GM12878 (cell line): ENCODE measurements around the gene ERAL1. TPM values are rescaled to one million over a fixed set of nuclear protein-coding genes. Genes with fewer than 3 reads are reported as not detected.
A peak's percentile ranks its signal among the peaks of the same experiment; 100 is the strongest.

Experiments
- ATAC-seq: fragments of 200-7000 bp; cut with Tn5 transposase; 3 replicates; pipeline ENCODE4 v1.9.1; 2020; ENCODE audit warnings: mild to moderate bottlenecking, moderate library complexity
- BruUV-seq: library from RNA; stranded (reverse); fragments of 400-500 nt; replicated peaks from 2 replicates; lab custom pipeline; 2021; lab: Mats Ljungman, UMichigan
- CTCF ChIA-PET: fragments of 300-600 bp; sonication (Branson Sonifier 250); formaldehyde crosslinking; extraction: SDS; loops from one replicate; lab custom pipeline; 2021; ENCODE audit warnings: inconsistent platforms; lab: Yijun Ruan, JAX
- POLR2A ChIA-PET: fragments of 350-600 bp; formaldehyde crosslinking; extraction: SDS; loops from one replicate; lab custom pipeline; 2021; ENCODE audit warnings: inconsistent platforms; lab: Charles Lee
- RAD21 ChIA-PET: fragments of 300-600 bp; sonication (Branson Sonifier 250); formaldehyde crosslinking; loops from one replicate; lab custom pipeline; 2023; ENCODE audit warnings: antibody characterized with exemption; ENCODE audit not compliant: unreplicated experiment; lab: Charles Lee
- SMC1A ChIA-PET: fragments of 300-600 bp; sonication (Branson Sonifier 250); formaldehyde crosslinking; loops from one replicate; lab custom pipeline; 2023; ENCODE audit not compliant: unreplicated experiment, uncharacterized antibody; lab: Charles Lee
- DNase-seq: peaks from one replicate; pipeline ENCODE4 v3.0.0-alpha.2; 2011; ENCODE audit warnings: low read depth, low spot score
- FAIRE-seq: peaks from 3 replicates; lab custom pipeline; 2011; peaks lifted over from hg19 to GRCh38; lab: Jason Lieb, UNC
- H2AFZ ChIP-seq: 2 replicates; pipeline ENCODE4 v1.6.0; 2011; ENCODE audit warnings: low read depth, low read length, control low read depth; ENCODE audit not compliant: control insufficient read depth
- H3K27ac ChIP-seq: 2 replicates; pipeline ENCODE4 v1.5.1; 2011; ENCODE audit warnings: control low read depth; ENCODE audit not compliant: control insufficient read depth, insufficient read depth
- H3K27me3 ChIP-seq, 2 experiments: replicated peaks in 1 of 2; 2 replicates each; pipeline versions ENCODE4 v1.6.0 to v1.6.1; 2011; ENCODE audit warnings: low read length in 1 of 2; ENCODE audit not compliant: control insufficient read depth in 2 of 2, insufficient read depth in 2 of 2
- H3K36me3 ChIP-seq, 2 experiments: 2 replicates each; pipeline ENCODE4 v1.5.1; 2011; ENCODE audit warnings: low read length in 1 of 2; ENCODE audit not compliant: control insufficient read depth in 2 of 2, insufficient read depth in 2 of 2
- H3K4me1 ChIP-seq: 2 replicates; pipeline ENCODE4 v1.6.1; 2011; ENCODE audit warnings: mild to moderate bottlenecking, low read length, moderate library complexity, mixed read lengths; ENCODE audit not compliant: control insufficient read depth, insufficient read depth
- H3K4me2 ChIP-seq: 2 replicates; pipeline ENCODE4 v1.6.0; 2011; ENCODE audit warnings: control low read depth; ENCODE audit not compliant: control insufficient read depth, insufficient read depth
- H3K4me3 ChIP-seq: fragments of 200-600 bp; sonication (generic); 2 replicates; pipeline ENCODE4 v1.5.1; 2016
- H3K79me2 ChIP-seq: 2 replicates; pipeline ENCODE4 v1.6.0; 2011; ENCODE audit warnings: low read length; ENCODE audit not compliant: control insufficient read depth, insufficient read depth
- H3K9ac ChIP-seq: 2 replicates; pipeline ENCODE4 v1.8.0; 2011; ENCODE audit warnings: low read length, control low read depth, mixed read lengths; ENCODE audit not compliant: control insufficient read depth, insufficient read depth
- H3K9me3 ChIP-seq: replicated peaks from 3 replicates; pipeline ENCODE4 v1.5.1; 2011; ENCODE audit warnings: mild to moderate bottlenecking, low read length; ENCODE audit not compliant: control insufficient read depth, insufficient read depth
- H4K20me1 ChIP-seq: 2 replicates; pipeline ENCODE4 v1.6.0; 2011; ENCODE audit not compliant: control insufficient read depth, insufficient read depth
- ATF2 ChIP-seq: IDR thresholded peaks from 2 replicates; pipeline ENCODE4 v1.6.1; 2012; ENCODE audit warnings: low read length, inconsistent platforms
- ATF7 ChIP-seq: fragments of 450-650 bp; IDR thresholded peaks from 2 replicates; pipeline ENCODE4 v1.6.1; 2016; ENCODE audit warnings: low read depth, mild to moderate bottlenecking
- ESRRA ChIP-seq: IDR thresholded peaks from 2 replicates; pipeline ENCODE4 v1.6.1; 2012; ENCODE audit warnings: mild to moderate bottlenecking, low read length, improper control_type of control experiment
- EZH2 ChIP-seq: IDR thresholded peaks from 2 replicates; pipeline ENCODE4 v1.6.1; 2012; ENCODE audit warnings: low read depth, mild to moderate bottlenecking, control low read depth, inconsistent platforms, low read length, borderline replicate concordance; ENCODE audit not compliant: control insufficient read depth
- FOXK2 ChIP-seq: fragments of 450-650 bp; IDR thresholded peaks from 2 replicates; pipeline ENCODE4 v1.6.1; 2017; ENCODE audit warnings: mild to moderate bottlenecking, moderate library complexity
- HSF1 ChIP-seq: fragments of 150-350 bp; IDR thresholded peaks from 2 replicates; pipeline ENCODE4 v1.6.1; 2014; ENCODE audit warnings: mild to moderate bottlenecking, low read depth, low read length
- KDM1A ChIP-seq: fragments of 200-600 bp; sonication (generic); IDR thresholded peaks from 2 replicates; pipeline ENCODE4 v1.6.1; 2016; ENCODE audit warnings: borderline replicate concordance
- PKNOX1 ChIP-seq: fragments of 450-650 bp; IDR thresholded peaks from 2 replicates; pipeline ENCODE4 v1.6.1; 2016; ENCODE audit warnings: mild to moderate bottlenecking
- RAD21 ChIP-seq: IDR thresholded peaks from 2 replicates; pipeline ENCODE4 v1.6.1; 2011; ENCODE audit warnings: mild to moderate bottlenecking, low read depth, low read length, moderate library complexity; ENCODE audit not compliant: insufficient read depth
- REST ChIP-seq: IDR thresholded peaks from 2 replicates; pipeline ENCODE4 v1.6.1; 2012; ENCODE audit warnings: mild to moderate bottlenecking, low read depth, low read length
- SREBF2 ChIP-seq: IDR thresholded peaks from 2 replicates; pipeline ENCODE4 v1.6.1; 2012; ENCODE audit warnings: mild to moderate bottlenecking, low read length
- STAT1 ChIP-seq: fragments of 450-650 bp; conservative IDR thresholded peaks from 2 replicates; pipeline ENCODE4 v1.6.1; 2014; ENCODE audit warnings: antibody characterized with exemption, mild to moderate bottlenecking
- TCF7 ChIP-seq: IDR thresholded peaks from 2 replicates; pipeline ENCODE4 v1.6.1; 2014; ENCODE audit warnings: antibody characterized with exemption, borderline replicate concordance
- USF2 ChIP-seq: IDR thresholded peaks from 2 replicates; pipeline ENCODE4 v1.6.1; 2011; ENCODE audit warnings: low read depth, low read length, improper control_type of control experiment, borderline replicate concordance
- WRNIP1 ChIP-seq: IDR thresholded peaks from 2 replicates; pipeline ENCODE4 v1.6.1; 2011; ENCODE audit warnings: low read depth, low read length, improper control_type of control experiment, borderline replicate concordance
- WGBS: methylation state at CpG from one replicate; pipeline ENCODE4 v1.1.6; 2016; ENCODE audit warnings: low lambda C conversion rate; ENCODE audit not compliant: insufficient replicate concordance, insufficient coverage; ENCODE audit errors: missing lambda C conversion rate; 5-methylcytosine and 5-hydroxymethylcytosine counted together
- in situ Hi-C: fragments of 300-500 bp; cut with MboI; formaldehyde crosslinking; loops from 9 replicates; pipeline ENCODE4 v1.14.3; 2018; ENCODE audit warnings: mixed read lengths
- intact Hi-C: fragments of 100-400 bp; cut with micrococcal nuclease; formaldehyde crosslinking; loops from one replicate; pipeline ENCODE4 v1.14.2; 2022; ENCODE audit not compliant: unreplicated experiment
- polyA plus RNA-seq, 11 experiments: library from polyadenylated mRNA; depleted of rRNA in 4 of 11; unstranded in 6 of 11; stranded (reverse) in 5 of 11; fragments of >200 nt; fragmentation: Nextera tagmentation in 4 of 11; fragmentation: Illumina TruSeq in 1 of 11; extraction: Ambion mirVana in 4 of 11; extraction: Trizol in 1 of 11; gene quantifications; 1 replicate in 1 of 11; 2 replicates in 10 of 11; pipeline versions ENCODE4 v1.2.1 to v1.2.3, GENCODE V29; 2011 to 2016; ENCODE audit warnings: inconsistent platforms in 2 of 11, missing spikeins in 2 of 11, low read depth in 1 of 11
- total RNA-seq, 4 experiments: library from RNA; depleted of rRNA in 3 of 4; stranded (reverse); fragments of >200 nt in 3 of 4; fragmentation: Illumina TruSeq in 1 of 4; extraction: Trizol in 1 of 4; gene quantifications; 2 replicates each; pipeline versions ENCODE4 v1.2.1 to v1.2.3, GENCODE V29; 2013 to 2021

The ERAL1 gene
- total and polyA plus RNA-seq, 10 of the 15 experiments (the other 5 are each of a cell fraction or from before 2014, with no cell fraction given), result 27.7 to 175 (median 104) TPM

- Histone ChIP-seq H3K27me3 (no peaks in the 10 kb centered on the region), H2AFZ (no peak overlapping the region), H3K9ac (no peak overlapping the region), H3K9me3 (no peaks in the 10 kb centered on the region), H3K27ac (no peak overlapping the region), H3K79me2 (peaks cover 3% of the 10 kb centered on the region; the same call in 1 of the 2 replicates), H3K4me2 (peak overlapping the region; percentile 50), H4K20me1 (no peaks in the 10 kb centered on the region; the same call in 1 of the 2 replicates), H3K4me1 (peaks cover 46% of the 10 kb centered on the region), H3K4me3 (no peak overlapping the region), H3K36me3 (peaks cover 0 to 9% of the 10 kb centered on the region in 2 experiments; a peak in 3 of 4 replicates)
- 36% methylated on average over 12 of the region's 12 CpGs for WGBS
- ChIA-PET SMC1A (interaction anchor here (0.7 to 1.1 kb wide), 7 partner anchors 8 to 125 kb away, joined by 3 to 10 read pairs (median 4); partner anchors contain the start of genes FAM222B and FLOT2), CTCF (interaction anchor here (0.5 to 1.4 kb wide), 11 partner anchors 9 to 232 kb away, joined by 3 to 7 read pairs (median 3); no protein-coding TSS in a partner anchor), POLR2A (interaction anchor here (0.5 to 2.7 kb wide), 10 partner anchors 9 to 227 kb away, joined by 3 to 9 read pairs (median 6); partner anchors contain the start of genes ERAL1, FAM222B and FLOT2), RAD21 (interaction anchor here (0.5 to 1.6 kb wide), 9 partner anchors 9 to 161 kb away, joined by 3 to 8 read pairs (median 4); partner anchors contain the start of gene FLOT2)
- BruUV-seq, result no TSS peak
- in situ Hi-C loops (loop anchor here (25.0 kb wide), 1 partner anchor 1401 kb away; no protein-coding TSS in a partner anchor), intact Hi-C loops (no loop called here)
- DNase-seq (no peak), FAIRE-seq (peak; percentile 52), ATAC-seq (peak; percentile 73)
- TF ChIP-seq EZH2 (no peak), TCF7 (no peak), RAD21 (no peak), USF2 (no peak), WRNIP1 (no peak), PKNOX1 (no peak), REST (no peak), ESRRA (no peak), SREBF2 (no peak), STAT1 (no peak), FOXK2 (no peak), ATF7 (no peak), ATF2 (no peak), HSF1 (no peak), KDM1A (no peak)
Measured at GRCh38 chr17:28887871-28888471, 33.2 kb downstream of the ERAL1 start.
